ENCODE results near the gene HNRNPLL.

The HNRNPLL gene

GRCh38 chr2:38535744-38536506 is 66.8 kb downstream of the HNRNPLL start (continued):
- TF ChIP-seq KLF17 (tag by site-specific recombination; IDR thresholded peaks at IDR 0.05), result peak; percentile 43; the same call in 1 of the 2 replicates
- peak; percentile 48; the same call in 1 of the 2 replicates for TF ChIP-seq GLIS1 (tag by site-specific recombination; IDR thresholded peaks at IDR 0.05)
- TF ChIP-seq ZBTB26 (tag by site-specific recombination; optimal IDR thresholded peaks at IDR 0.05), result peak; percentile 84
- TF ChIP-seq SCRT2 (tag by site-specific recombination; IDR thresholded peaks at IDR 0.05), result 0 out of 2 replicates have a peak, but pooled peaks have one; percentile 18
- no peak for TF ChIP-seq ZNF639 (tag by site-specific recombination; IDR thresholded peaks at IDR 0.05)
- TF ChIP-seq ZNF501 (tag by site-specific recombination; IDR thresholded peaks at IDR 0.05), result peak; percentile 64
- TF ChIP-seq ZNF341 (tag by site-specific recombination; IDR thresholded peaks at IDR 0.05; ENCODE audit: low read depth), result peak; percentile 56
- TF ChIP-seq KLF16 (tag by site-specific recombination; IDR thresholded peaks at IDR 0.05), result no peak
- TF ChIP-seq ZNF23 (tag by site-specific recombination; IDR thresholded peaks at IDR 0.05; ENCODE audit: borderline replicate concordance), result no peak
- TF ChIP-seq ZEB2 (tag by site-specific recombination; IDR thresholded peaks at IDR 0.05), result peak; percentile 83
- TF ChIP-seq REST (tag by site-specific recombination; IDR thresholded peaks at IDR 0.05), result no peak
- no peak for TF ChIP-seq ZBTB49 (tag by site-specific recombination; IDR thresholded peaks at IDR 0.05; ENCODE audit: low read depth)
- TF ChIP-seq ZNF623 (tag by site-specific recombination; IDR thresholded peaks at IDR 0.05), result 0 out of 2 replicates have a peak, but pooled peaks have one; percentile 6
- peak; percentile 53 for TF ChIP-seq ZNF654 (tag by site-specific recombination; IDR thresholded peaks at IDR 0.05; ENCODE audit: low read depth)
- TF ChIP-seq KLF1 (tag by site-specific recombination; IDR thresholded peaks at IDR 0.05), result peak; percentile 54; the same call in 1 of the 2 replicates
- peak; percentile 76 for TF ChIP-seq ZSCAN30 (tag by site-specific recombination; IDR thresholded peaks at IDR 0.05)
- TF ChIP-seq ZBTB21 (tag by site-specific recombination; IDR thresholded peaks at IDR 0.05), result no peak
- no peak for TF ChIP-seq BCL11A (tag by site-specific recombination; IDR thresholded peaks at IDR 0.05; ENCODE audit: low read depth)
- peak; percentile 67 for TF ChIP-seq ZBTB17 (tag by site-specific recombination; IDR thresholded peaks at IDR 0.05)
- TF ChIP-seq ZBTB6 (tag by site-specific recombination; IDR thresholded peaks at IDR 0.05), result peak; percentile 46; the same call in 1 of the 2 replicates
- peak; percentile 17; the same call in 1 of the 2 replicates for TF ChIP-seq SP3 (tag by site-specific recombination; IDR thresholded peaks at IDR 0.05)
- TF ChIP-seq KLF7 (tag by site-specific recombination; IDR thresholded peaks at IDR 0.05; ENCODE audit: borderline replicate concordance), result no peak
- no peak for TF ChIP-seq TSHZ1 (tag by site-specific recombination; IDR thresholded peaks at IDR 0.05; ENCODE audit: borderline replicate concordance)
- TF ChIP-seq ZNF112 (tag by site-specific recombination; IDR thresholded peaks at IDR 0.05), result no peak
- no peak for TF ChIP-seq ZBTB1 (tag by site-specific recombination; IDR thresholded peaks at IDR 0.05)

Data from HEK293 (cell line).